ENCODE results near the gene NLK. TPM values are rescaled to one million over a fixed set of nuclear protein-coding genes. Genes with fewer than 3 reads are reported as not detected.
"Not testable (repeated sequence)": the region's sequence is repeated elsewhere in the genome, so short reads cannot be mapped to it uniquely, and the experiment has no call there.

NLK gene
- total RNA-seq, 2 experiments from 2014 or later = 13.3 to 15.7 TPM

DNA sequence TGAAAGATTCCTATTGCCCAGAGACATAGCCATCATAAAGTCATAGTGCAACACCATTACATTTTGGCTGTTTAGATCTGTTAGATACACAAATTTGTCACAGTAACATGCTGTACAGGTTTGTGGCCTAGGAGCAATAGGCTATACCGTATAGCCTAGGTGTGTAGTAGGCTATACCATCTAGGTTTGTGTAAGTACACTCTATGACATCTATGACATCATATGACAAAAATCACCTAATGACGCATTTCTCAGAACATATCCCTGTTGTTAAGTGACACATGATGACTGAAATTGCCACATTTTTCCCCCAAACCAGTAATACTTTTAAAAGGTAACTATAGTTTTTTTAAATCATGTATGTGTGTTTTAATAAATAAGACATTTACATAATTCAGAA lies 43.3 kb downstream of the NLK start:
- ChIA-PET CTCF (interaction anchor here (0.7 kb wide), 1 partner anchor 937 kb away, joined by 3 read pairs; no protein-coding TSS in a partner anchor), POLR2A (no interaction called here)
- Mint-ChIP-seq H3K9me3 (peaks cover 6% of the 10 kb centered on the region), H3K4me1 (no peaks in the 10 kb centered on the region), H3K4me3 (no peak overlapping the region), H3K27ac (no peak overlapping the region), H3K36me3 (ENCODE audit: low read depth) (peaks cover 5% of the 10 kb centered on the region), H3K27me3 (no peaks in the 10 kb centered on the region)
- no peak for DNase-seq

DNA sequence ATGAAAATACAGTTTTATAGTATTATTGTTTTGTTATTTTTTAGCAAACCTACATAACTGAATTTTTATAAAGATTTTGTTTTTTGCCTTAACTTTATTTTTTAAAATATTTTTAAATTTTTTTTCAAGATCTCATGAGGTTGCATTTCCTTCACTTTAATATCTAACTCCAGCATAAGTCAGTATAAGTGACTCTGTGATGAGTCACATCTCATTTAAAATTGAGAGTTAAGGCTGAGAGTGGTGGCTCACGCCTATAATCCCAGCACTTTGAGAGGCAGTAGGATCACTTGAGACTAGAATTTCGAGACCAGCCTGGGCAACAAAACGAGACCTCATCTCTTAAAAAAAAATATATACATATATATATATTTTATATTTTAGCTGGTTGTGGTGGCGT lies 44.0 kb downstream of the NLK start:
- Mint-ChIP-seq H3K27me3 (no peaks in the 10 kb centered on the region), H3K4me3 (no peak overlapping the region), H3K4me1 (no peaks in the 10 kb centered on the region), H3K9me3 (peaks cover 6% of the 10 kb centered on the region), H3K36me3 (ENCODE audit: low read depth) (peaks cover 5% of the 10 kb centered on the region), H3K27ac (no peak overlapping the region)
- POLR2A ChIA-PET = no interaction called here
- DNase-seq = no peak
- CTCF ChIA-PET = no interaction called here

DNA sequence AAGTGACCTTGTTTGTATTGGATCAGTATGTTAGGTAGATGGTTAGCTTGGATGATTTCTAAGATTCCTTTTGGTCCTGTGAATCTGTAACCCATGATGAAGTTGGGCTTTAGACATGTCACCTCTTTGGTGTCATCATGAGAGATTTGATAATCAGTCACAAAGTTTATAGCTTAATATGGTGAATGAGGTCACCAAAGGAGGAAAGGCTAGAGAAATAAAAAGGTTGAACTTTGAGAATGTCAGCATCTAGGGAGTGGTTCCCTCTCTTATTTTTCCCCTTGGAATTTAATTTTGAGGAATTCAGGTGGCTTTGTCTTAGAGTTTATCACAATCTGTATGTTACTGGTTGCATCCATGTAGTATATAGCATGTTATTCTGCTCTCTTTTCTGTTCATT lies 45.3 kb downstream of the NLK start:
- POLR2A ChIA-PET = no interaction called here
- CTCF ChIA-PET = interaction anchor here (0.6 kb wide), 1 partner anchor 121 kb away, joined by 3 read pairs; no protein-coding TSS in a partner anchor

DNA sequence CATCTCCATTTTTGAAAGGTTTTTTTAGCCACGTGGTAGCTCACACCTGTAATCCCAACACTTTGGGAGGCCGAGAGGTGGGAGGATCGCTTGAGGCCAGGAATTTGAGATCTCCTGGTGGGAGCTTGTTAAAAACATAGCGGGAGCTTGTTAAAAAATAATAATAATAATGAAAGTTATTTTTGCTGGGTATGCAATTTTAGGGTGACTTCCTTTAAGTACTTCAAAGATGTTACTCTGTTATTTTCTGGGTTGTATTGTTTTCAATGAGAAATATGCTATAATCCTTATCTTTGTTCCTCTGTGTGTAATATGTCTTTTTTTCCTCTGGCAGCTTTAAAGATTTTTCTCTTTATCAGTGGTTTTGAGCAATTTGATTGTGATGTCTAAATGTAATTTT lies 48.1 kb downstream of the NLK start:
- Mint-ChIP-seq H3K4me3 (no peak overlapping the region), H3K9me3 (peaks cover 6% of the 10 kb centered on the region), H3K4me1 (no peaks in the 10 kb centered on the region), H3K36me3 (ENCODE audit: low read depth) (peaks cover 5% of the 10 kb centered on the region), H3K27me3 (no peaks in the 10 kb centered on the region), H3K27ac (no peak overlapping the region)
- POLR2A ChIA-PET = no interaction called here
- DNase-seq = no peak
- CTCF ChIA-PET = no interaction called here

More for the DNA sequence above, 45.3 kb downstream of the NLK start:
- no peak overlapping the region for H3K27ac Mint-ChIP-seq
- H3K36me3 Mint-ChIP-seq (ENCODE audit: low read depth) = peaks cover 5% of the 10 kb centered on the region
- no peak overlapping the region for H3K4me3 Mint-ChIP-seq
- H3K9me3 Mint-ChIP-seq = peaks cover 6% of the 10 kb centered on the region
- H3K27me3 Mint-ChIP-seq = no peaks in the 10 kb centered on the region
- no peak for DNase-seq
- no peaks in the 10 kb centered on the region for H3K4me1 Mint-ChIP-seq

DNA sequence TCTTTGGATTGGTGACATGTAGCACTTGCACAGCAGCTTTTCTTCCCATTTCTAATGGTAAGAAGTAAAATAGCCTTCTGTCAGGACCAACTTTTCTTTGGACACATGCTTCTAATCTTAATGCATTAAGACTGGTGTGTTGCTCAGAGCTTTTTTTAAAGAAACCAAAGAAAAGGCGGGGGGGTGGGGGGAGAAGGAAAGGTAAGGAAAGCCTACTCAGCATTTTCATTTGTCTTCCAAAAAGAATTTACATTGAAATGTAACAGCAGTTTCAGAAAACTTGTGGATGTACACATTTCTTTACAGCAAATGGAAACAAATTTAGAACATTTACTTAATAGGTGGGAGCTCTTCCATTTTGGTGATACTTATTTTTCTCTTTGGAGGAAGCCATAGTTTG lies 49.6 kb downstream of the NLK start:
- no peak for DNase-seq
- CTCF ChIA-PET = interaction anchor here (0.6 to 1.3 kb wide), 2 partner anchors 13 to 187 kb away, joined by 3 to 4 read pairs; no protein-coding TSS in a partner anchor
- no peaks in the 10 kb centered on the region for H3K4me1 Mint-ChIP-seq
- peaks cover 5% of the 10 kb centered on the region for H3K36me3 Mint-ChIP-seq (ENCODE audit: low read depth)
- no peaks in the 10 kb centered on the region for H3K27me3 Mint-ChIP-seq
- POLR2A ChIA-PET = no interaction called here
- no peak overlapping the region for H3K27ac Mint-ChIP-seq
- peaks cover 6% of the 10 kb centered on the region for H3K9me3 Mint-ChIP-seq
- H3K4me3 Mint-ChIP-seq = no peak overlapping the region

DNA sequence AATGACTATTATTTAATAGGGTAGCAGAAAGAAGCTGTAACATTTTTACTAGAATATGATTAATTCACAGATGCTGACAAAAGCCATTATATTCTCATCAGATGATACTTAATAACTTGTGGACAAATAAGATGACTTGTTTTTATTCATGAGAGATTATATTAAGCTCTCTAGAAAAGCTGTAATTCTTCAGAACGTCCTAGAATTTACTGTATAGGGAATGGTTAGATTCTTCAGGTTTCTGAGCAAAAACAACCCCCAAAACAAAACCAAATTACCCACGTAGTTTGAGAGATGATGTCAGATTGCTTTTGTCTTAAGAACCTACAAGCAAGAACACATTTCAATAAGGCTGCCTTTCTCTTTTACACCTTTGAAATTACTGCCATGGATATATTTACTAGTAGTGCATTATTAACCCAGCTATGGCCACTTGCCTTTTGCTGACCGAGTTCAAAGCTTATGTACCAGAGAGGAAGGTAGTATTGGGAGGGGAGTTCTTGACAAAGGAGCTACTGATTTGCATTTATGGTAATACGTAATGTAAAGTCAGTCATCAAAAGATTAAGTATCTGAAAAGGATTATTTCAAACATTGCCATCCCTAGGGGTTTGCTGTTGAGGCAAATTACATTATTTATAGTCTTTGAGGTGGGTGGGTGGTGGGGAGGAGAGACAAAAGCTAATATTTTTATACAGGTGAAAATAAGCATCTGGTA lies 51.7 kb downstream of the NLK start:
- ChIA-PET POLR2A (interaction anchor here (0.6 kb wide), 1 partner anchor 11 kb away, joined by 4 read pairs; no protein-coding TSS in a partner anchor), CTCF (no interaction called here)
- no peak overlapping the region for H3K4me3 Mint-ChIP-seq
- peaks cover 5% of the 10 kb centered on the region for H3K36me3 Mint-ChIP-seq (ENCODE audit: low read depth)
- H3K4me1 Mint-ChIP-seq = no peaks in the 10 kb centered on the region
- DNase-seq = no peak
- peaks cover 2% of the 10 kb centered on the region for H3K9me3 Mint-ChIP-seq
- no peaks in the 10 kb centered on the region for H3K27me3 Mint-ChIP-seq
- H3K27ac Mint-ChIP-seq = no peak overlapping the region

DNA sequence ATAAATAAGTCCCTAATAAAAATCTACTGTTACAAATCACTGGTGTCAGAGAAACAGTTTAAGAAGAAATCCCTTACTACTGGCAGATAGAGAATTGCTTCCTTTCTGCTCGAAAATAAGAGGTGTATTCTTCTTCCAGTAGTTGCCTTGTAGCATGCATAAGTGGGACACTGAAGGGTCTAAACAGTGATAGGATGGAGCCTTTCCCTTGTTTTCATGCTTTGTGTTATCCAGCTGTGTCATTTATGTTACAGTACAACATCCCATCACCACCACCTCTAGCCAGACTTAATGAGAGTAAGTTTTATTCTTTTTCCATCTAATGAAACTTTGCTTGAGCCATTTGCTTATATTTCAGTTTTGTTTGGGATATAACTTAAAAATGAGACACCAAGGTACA lies 54.3 kb downstream of the NLK start:
- POLR2A ChIA-PET = no interaction called here
- no peaks in the 10 kb centered on the region for H3K4me1 Mint-ChIP-seq
- H3K9me3 Mint-ChIP-seq = no peaks in the 10 kb centered on the region

DNA sequence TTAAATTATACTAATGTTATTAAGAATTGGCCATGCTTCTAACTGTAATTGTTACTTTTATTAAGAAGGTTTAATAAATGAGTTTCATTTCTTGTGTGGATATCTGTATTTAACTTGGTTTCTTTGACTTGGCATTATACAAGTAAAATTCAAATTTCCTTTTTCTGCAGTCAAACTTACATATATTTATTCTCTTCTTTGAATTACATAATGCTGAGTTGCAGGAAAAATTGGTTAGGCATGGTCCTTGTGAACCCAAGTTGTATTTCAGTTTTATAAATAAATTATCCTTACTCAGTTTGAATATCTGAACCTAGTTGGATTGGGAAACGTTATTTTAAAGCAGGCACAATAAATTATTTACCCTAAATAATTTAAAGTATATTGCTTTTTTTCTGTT lies 54.8 kb downstream of the NLK start:
- POLR2A ChIA-PET = no interaction called here
- no peak for DNase-seq
- CTCF ChIA-PET = no interaction called here
- Mint-ChIP-seq H3K9me3 (no peaks in the 10 kb centered on the region), H3K27me3 (no peaks in the 10 kb centered on the region), H3K4me3 (no peak overlapping the region), H3K27ac (no peak overlapping the region), H3K4me1 (no peaks in the 10 kb centered on the region), H3K36me3 (ENCODE audit: low read depth) (no peaks in the 10 kb centered on the region)

More for the DNA sequence above, 54.3 kb downstream of the NLK start:
- H3K36me3 Mint-ChIP-seq (ENCODE audit: low read depth) = no peaks in the 10 kb centered on the region
- CTCF ChIA-PET = no interaction called here
- DNase-seq = no peak
- no peak overlapping the region for H3K27ac Mint-ChIP-seq
- no peaks in the 10 kb centered on the region for H3K27me3 Mint-ChIP-seq
- H3K4me3 Mint-ChIP-seq = no peak overlapping the region

DNA sequence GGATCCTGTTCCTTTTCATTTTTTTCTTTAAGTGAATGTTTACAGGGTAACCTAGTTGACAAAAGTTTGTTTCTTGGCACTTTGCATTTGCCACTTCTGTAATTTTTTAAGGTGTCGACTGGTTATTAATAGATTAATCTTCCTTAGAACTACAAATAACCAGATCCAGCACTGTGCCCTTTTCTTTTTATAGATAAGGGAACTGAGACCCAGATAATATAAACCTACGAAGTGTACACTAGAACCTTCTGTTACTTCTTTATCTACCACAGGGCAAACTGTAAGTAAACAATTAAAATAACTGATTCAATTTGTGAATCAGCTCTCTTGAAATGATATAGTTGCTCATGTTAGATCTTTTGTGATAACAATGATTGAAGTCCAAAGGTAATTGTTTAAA lies 55.4 kb downstream of the NLK start:
- DNase-seq = no peak
- no peaks in the 10 kb centered on the region for H3K4me1 Mint-ChIP-seq
- H3K4me3 Mint-ChIP-seq = no peak overlapping the region
- no peaks in the 10 kb centered on the region for H3K9me3 Mint-ChIP-seq
- CTCF ChIA-PET = no interaction called here
- POLR2A ChIA-PET = no interaction called here
- no peaks in the 10 kb centered on the region for H3K27me3 Mint-ChIP-seq
- no peak overlapping the region for H3K27ac Mint-ChIP-seq
- no peaks in the 10 kb centered on the region for H3K36me3 Mint-ChIP-seq (ENCODE audit: low read depth)

DNA sequence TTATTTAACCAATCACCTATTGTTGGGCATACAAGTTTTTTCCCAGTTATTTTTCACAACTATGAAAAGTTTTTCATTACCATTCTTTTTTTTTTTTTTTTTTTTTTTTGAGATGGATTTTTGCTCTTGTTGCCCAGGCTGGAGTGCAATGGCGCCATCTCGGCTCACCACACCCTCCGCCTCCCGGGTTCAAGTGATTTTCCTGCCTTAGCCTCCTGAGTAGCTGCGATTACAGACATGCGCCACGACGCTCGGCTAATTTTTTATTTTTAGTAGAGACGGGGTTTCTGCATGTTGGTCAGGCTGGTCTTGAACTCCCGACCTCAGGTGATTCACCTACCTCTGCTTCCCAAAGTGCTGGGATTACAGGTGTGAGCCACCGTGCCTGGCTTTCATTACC lies 56.1 kb downstream of the NLK start:
- H3K4me1 Mint-ChIP-seq; CTCF ChIA-PET; H3K27ac Mint-ChIP-seq; DNase-seq; H3K27me3 Mint-ChIP-seq; H3K9me3 Mint-ChIP-seq; H3K36me3 Mint-ChIP-seq (ENCODE audit: low read depth); POLR2A ChIA-PET; H3K4me3 Mint-ChIP-seq: not testable (repeated sequence)

DNA sequence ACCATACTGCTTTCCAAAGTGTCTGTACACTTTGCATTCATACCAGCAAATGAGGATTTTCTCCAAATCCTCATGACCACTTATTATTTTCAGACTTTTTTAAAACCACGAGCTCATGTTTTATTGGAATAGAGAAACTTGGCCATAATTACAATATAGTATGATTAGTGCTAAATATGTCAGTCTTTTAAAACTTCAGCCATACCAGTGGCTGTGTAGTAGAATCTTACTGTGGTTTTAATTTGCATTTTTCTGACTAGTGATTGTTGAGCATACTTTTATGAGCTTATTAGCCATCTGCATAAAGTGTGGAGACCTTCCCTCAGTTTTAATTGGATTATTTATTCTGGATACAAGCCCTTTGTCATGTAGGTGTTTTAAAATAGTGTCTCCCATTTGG lies 57.8 kb downstream of the NLK start:
- no peak overlapping the region for H3K4me3 Mint-ChIP-seq
- CTCF ChIA-PET = no interaction called here
- H3K4me1 Mint-ChIP-seq = no peaks in the 10 kb centered on the region
- DNase-seq = no peak
- H3K36me3 Mint-ChIP-seq (ENCODE audit: low read depth) = no peaks in the 10 kb centered on the region
- H3K9me3 Mint-ChIP-seq = no peaks in the 10 kb centered on the region
- H3K27me3 Mint-ChIP-seq = no peaks in the 10 kb centered on the region
- POLR2A ChIA-PET = no interaction called here
- H3K27ac Mint-ChIP-seq = no peak overlapping the region

DNA sequence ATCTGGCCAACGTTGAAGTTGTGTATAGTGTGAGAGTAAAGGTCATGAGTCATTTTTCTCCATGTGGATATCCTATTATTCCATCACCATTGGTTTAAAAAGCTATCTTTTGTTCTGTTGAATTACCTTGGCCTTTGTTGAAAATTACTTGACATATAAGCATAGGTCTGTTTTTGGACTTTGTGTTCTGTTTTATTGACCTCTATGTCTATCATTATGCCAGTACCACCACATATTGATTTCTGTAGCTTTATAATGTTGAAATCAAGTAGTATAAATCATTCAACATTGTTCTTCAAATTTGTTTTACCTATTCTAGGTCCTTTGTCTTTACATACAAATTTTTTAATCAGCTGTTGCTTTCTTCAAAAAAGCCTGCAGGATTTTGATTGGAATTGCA lies 58.5 kb downstream of the NLK start:
- DNase-seq = no peak
- no peaks in the 10 kb centered on the region for H3K4me1 Mint-ChIP-seq
- POLR2A ChIA-PET = no interaction called here
- H3K4me3 Mint-ChIP-seq = no peak overlapping the region
- H3K27ac Mint-ChIP-seq = no peak overlapping the region
- no peaks in the 10 kb centered on the region for H3K9me3 Mint-ChIP-seq
- no peaks in the 10 kb centered on the region for H3K27me3 Mint-ChIP-seq
- CTCF ChIA-PET = no interaction called here
- no peaks in the 10 kb centered on the region for H3K36me3 Mint-ChIP-seq (ENCODE audit: low read depth)

DNA sequence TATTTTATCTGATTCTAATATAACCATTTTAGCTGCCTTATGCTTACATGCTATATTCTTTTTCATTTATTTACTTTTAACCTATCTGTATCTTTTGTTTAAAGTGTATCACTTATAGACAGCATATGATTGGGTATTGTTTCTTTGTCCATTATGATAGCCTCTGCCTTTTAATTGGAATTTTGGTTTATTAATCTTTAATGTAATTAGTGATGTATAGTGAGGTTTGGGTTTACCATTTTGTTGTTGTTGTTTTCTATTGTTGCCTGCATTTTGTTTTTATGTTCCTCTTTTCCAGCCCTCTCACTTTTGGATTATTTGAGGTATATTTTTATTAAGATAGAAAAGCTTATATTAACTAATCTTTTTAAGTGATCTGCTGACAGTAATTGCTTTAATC lies 59.4 kb downstream of the NLK start:
- Mint-ChIP-seq H3K4me1 (no peaks in the 10 kb centered on the region), H3K4me3 (no peak overlapping the region), H3K9me3 (no peaks in the 10 kb centered on the region), H3K27ac (no peak overlapping the region), H3K27me3 (no peaks in the 10 kb centered on the region), H3K36me3 (ENCODE audit: low read depth) (no peaks in the 10 kb centered on the region)
- DNase-seq = no peak
- POLR2A ChIA-PET = no interaction called here
- CTCF ChIA-PET = no interaction called here

DNA sequence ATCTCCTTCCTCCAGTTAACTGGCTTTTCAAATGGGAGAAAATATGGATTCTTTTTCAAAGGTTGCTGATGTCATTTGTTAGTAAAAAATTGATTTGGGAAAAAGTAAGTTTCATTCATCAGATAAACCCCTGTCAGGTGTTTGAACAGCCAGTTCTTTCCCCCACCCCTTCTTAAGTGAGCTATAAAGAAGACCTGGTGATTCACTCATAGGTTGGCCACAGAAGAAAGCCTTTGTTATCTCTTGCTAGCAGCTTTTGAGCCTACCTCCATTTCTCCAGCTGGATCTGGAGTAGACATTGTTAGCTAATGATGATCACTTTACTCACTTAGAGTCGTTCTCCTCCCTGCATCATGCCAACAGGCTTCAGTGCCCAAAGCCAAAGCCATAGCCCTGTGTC lies 63.0 kb downstream of the NLK start:
- DNase-seq = no peak
- H3K27ac Mint-ChIP-seq = no peak overlapping the region
- H3K36me3 Mint-ChIP-seq (ENCODE audit: low read depth) = peaks cover 2% of the 10 kb centered on the region
- CTCF ChIA-PET = interaction anchor here (0.9 to 1.2 kb wide), 3 partner anchors 14 to 51 kb away, joined by 3 to 6 read pairs (median 3); no protein-coding TSS in a partner anchor
- H3K4me1 Mint-ChIP-seq = no peaks in the 10 kb centered on the region
- no peak overlapping the region for H3K4me3 Mint-ChIP-seq
- POLR2A ChIA-PET = interaction anchor here (0.7 kb wide), 1 partner anchor 11 kb away, joined by 4 read pairs; no protein-coding TSS in a partner anchor
- H3K27me3 Mint-ChIP-seq = no peaks in the 10 kb centered on the region
- H3K9me3 Mint-ChIP-seq = no peaks in the 10 kb centered on the region
